ENCODE measurements around the gene ATP5PD.
"Not testable (repeated sequence)": the region's sequence is repeated elsewhere in the genome, so short reads cannot be mapped to it uniquely, and the experiment has no call there.

Gene ATP5PD

DNA sequence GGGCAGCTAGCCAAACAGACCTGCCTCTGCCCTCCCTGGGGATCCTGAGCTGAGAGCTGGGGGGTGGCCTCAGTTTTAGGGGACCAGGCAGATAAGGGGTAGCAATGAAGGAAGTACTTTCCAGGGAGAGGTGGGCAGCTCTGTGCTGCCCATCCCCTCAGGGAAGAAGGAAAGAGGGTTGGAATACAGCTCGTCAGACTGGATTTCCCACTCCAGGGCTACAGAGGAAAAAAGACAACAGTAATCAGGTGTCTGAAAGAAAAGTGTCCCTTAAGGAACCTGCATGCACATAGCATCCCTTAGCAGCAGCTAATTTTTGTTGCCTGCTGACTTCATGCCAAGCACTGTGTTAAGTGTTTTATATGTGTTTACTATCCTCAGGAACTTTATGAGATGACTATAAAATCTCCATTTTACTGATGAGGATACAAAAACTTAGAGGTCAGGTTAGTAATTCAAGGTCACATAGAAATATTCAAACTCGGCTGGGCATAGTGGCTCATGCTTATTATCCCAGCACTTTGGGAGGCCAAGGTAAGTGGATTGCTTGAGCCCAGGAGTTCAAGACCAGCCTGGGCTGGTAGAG is 37.5 kb downstream of the ATP5PD start:
- DNase-seq (ENCODE audit: insufficient read length, low spot score) (no peak), FAIRE-seq (no peak)
- no peak for TF ChIP-seq POLR2A (IDR thresholded peaks at IDR 0.05; ENCODE audit: low read depth, low read length)

DNA sequence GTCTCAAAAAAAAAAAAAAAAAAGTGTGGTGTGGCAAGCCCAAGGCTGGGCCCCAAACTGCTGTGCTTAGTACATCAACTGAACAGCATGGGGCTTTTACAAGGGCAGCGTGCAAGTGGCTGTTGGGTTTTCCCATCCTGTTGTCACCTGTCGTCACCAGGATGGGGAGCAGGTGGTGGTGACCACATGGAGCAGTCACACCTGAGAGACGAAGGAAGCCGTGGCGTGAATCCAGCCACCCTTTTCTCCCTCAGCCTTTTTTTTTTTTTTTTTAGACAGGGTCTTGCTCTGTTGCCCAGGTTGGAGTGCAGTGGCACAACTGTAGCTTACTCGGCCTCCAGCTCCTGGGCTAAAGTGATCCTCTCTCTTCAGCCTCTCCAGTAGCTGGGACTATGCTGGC is 38.4 kb downstream of the ATP5PD start:
- no peak for DNase-seq (ENCODE audit: insufficient read length, low spot score)
- no peak for TF ChIP-seq POLR2A (IDR thresholded peaks at IDR 0.05; ENCODE audit: low read depth, low read length)
- no peak for FAIRE-seq

DNA sequence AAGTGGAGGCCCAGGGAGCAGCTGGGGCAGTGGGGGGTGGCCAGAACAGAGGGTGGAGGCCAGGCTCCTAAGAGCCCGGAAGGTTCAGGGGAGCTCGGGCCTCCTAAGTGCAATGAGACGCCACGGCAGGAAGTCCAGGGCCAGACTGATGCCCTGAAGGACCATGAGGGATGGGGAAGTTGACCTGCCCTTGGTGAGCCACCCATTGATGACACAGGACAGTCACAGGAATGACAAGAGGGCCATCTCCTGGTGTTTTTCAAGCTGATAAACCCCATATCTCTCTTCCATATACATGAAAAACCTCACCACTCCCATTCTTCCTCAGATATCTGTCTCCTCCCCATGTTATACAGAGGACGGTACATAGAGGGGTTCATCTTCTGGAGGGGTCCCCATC is 40.1 kb downstream of the ATP5PD start:
- FAIRE-seq (no peak), DNase-seq (ENCODE audit: insufficient read length, low spot score) (no peak)
- TF ChIP-seq POLR2A (IDR thresholded peaks at IDR 0.05; ENCODE audit: low read depth, low read length): no peak

DNA sequence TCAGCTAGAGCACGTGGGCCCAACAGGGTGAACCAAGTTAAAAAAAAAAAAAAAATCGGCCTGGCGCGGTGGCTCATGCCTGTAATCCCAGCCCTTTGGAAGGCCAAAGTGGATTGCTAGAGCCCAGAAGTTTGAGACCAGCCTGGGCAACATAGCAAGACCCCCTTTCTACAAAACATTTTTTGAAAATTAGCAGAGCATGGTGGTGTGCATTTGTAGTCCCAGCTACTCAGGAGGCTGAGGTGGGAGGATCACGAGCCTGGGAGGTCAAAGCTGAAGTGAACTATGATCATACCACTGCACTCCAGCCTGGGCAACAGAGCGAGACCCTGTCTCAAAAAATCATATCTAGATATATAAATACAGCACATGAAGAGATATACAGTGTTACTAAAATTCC is 40.7 kb downstream of the ATP5PD start:
- FAIRE-seq; DNase-seq (ENCODE audit: insufficient read length, low spot score): not testable (repeated sequence)

DNA sequence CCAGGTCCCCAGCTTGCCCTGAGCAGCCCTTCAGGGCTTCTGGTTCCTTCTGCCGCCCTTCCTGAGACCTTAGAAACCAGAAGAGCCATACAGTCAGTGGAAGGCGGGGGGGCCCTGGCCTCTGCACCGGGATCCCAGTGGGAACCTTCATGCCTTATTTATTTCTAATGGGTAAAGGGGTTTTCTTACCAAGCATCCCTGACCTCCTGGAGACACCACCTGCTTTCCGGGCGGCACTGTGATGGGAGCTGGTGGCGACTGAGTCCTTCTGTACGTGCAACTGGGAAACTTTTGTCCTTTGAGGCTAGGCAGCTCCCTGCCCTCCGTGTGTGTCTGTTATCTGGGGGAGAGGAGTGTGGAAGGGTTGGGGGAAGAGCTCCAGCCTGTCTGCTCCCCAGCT is 41.5 kb downstream of the ATP5PD start:
- DNase-seq (ENCODE audit: insufficient read length, low spot score): no peak
- FAIRE-seq: no peak
- TF ChIP-seq POLR2A (IDR thresholded peaks at IDR 0.05; ENCODE audit: low read depth, low read length): no peak

DNA sequence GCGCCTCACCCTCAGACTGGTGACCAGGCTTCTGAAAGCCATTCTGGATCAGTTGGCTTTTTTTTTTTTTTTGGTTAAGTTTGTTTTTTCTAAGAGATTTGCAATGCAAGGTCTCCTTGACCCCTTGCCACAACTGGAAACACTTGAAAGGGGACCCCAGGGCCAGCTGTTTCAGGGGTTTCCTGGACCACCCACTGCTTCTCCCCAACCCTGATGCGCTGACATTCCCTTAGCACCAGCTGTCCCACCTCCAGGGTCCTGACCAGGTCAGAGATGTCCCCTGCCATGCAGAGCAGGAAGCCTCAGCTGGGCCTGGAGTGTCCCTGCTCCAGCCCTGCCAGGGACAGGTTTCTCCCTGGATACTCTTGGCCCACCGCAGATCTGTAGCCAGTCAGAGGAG is 42.4 kb downstream of the ATP5PD start:
- FAIRE-seq: no peak
- no peak for TF ChIP-seq POLR2A (IDR thresholded peaks at IDR 0.05; ENCODE audit: low read depth, low read length)
- DNase-seq (ENCODE audit: insufficient read length, low spot score): no peak

DNA sequence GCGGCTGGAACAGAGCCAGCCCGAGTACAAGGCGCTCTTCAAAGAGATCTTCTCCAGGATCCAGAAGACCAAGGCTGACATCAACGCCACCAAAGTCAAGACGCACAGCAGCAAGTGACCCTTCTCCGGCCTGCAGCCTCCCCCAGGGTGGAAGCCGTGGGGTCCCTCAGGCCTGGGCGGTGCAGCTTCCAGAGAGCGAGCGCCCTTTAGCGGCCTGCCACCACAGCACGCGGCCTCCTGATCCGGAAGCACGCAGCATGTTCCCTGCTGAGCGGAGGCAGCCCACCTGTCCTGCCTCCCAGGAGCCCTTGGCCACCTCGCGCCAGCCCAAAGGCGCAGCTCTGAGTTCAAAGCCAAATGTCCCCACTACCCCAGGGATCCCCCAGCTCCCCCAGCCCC is 42.8 kb downstream of the ATP5PD start:
- FAIRE-seq (no peak), DNase-seq (ENCODE audit: insufficient read length, low spot score) (no peak)
- no peak for TF ChIP-seq POLR2A (IDR thresholded peaks at IDR 0.05; ENCODE audit: low read depth, low read length)

DNA sequence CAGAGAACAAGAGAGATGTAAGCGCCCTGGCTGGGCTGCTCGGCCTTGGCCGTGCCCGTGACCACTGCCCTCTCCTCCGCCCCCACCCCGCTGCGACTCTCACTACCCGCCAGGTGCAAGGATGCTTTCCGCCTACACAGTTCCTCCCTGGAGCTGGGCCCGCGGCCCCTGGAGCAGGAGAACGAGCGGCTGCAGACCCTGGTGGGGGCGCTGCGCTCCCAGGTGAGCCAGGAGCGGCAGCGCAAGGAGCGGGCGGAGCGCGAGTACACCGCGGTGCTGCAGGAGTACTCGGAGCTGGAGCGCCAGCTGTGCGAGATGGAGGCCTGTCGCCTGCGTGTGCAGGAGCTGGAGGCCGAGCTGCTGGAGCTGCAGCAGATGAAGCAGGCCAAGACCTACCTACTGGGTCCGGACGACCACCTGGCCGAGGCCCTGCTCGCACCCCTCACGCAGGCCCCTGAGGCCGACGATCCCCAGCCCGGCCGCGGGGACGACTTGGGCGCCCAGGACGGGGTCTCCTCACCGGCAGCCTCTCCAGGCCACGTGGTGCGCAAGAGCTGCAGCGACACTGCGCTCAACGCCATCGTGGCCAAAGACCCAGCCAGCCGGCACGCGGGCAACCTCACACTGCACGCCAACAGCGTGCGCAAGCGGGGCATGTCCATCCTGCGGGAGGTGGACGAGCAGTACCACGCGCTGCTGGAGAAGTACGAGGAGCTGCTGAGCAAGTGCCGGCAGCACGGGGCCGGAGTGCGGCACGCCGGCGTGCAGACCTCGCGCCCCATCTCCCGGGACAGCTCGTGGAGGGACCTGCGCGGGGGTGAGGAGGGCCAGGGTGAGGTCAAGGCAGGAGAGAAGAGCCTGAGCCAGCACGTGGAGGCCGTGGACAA is 43.5 kb downstream of the ATP5PD start:
- no peak for TF ChIP-seq POLR2A (IDR thresholded peaks at IDR 0.05; ENCODE audit: low read depth, low read length)
- no peak for DNase-seq (ENCODE audit: insufficient read length, low spot score)
- FAIRE-seq: no peak

DNA sequence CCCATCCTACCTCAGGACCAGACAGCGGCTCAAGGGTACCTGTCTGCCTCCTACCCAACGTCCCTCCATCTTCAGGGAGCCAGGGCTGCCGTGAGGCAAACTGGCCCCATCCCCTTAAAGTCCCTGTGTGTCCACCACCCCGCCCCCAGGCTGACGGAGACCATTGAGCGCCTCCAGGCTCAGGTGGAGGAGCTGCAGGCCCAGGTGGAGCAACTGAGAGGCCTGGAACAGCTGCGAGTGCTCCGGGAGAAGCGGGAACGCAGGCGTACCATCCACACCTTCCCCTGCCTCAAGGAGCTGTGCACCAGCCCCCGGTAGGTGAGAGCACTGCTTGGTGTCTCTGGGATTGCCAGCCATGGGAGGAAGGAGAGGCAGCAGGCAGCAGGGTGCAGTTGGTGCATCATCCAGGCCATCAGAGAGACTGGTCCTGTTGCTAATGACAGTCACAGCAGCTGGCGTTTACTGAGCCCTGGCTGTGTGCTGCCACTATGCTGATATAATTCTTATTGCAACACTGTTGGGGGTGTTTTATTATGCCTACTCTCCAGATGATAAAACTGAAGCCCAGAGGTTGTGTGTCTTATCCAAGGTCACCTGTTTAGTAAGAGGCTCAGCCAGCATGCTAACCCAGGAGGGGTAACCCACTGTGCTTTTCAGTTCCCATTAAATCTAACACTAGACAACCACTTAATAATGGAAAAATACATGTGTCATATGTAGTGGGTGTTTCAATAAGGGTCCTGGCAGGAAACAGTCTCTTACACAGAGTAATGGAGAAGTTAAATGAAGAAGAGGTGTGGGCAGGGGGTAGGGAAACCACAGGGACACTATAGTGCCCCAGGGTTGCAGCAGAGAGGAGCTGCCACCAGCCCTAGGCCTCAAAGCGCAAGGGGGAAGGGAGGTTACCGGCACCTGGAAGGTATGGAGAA is 44.6 kb downstream of the ATP5PD start:
- FAIRE-seq (no peak), DNase-seq (ENCODE audit: insufficient read length, low spot score) (no peak)
- TF ChIP-seq POLR2A (IDR thresholded peaks at IDR 0.05; ENCODE audit: low read depth, low read length): no peak

DNA sequence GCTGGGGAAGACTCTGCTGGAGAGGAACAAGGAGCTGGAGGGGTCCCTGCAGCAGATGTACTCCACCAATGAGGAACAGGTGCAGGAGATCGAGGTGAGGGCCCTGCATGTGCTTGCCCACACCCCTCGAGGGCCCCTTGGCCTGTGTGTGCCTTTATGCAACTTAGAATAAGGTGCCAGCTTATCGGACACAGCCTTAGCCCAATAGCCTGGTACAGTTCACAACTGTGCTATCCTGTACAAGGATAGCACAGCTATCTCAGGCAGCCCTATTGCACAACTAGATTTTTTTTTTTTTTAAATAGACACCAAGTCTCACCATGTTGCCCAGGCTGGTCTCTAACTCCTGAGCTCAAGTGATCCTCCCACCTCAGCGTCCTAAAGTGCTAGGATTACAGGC is 47.2 kb downstream of the ATP5PD start:
- DNase-seq (ENCODE audit: insufficient read length, low spot score): no peak
- no peak for TF ChIP-seq POLR2A (IDR thresholded peaks at IDR 0.05; ENCODE audit: low read depth, low read length)
- no peak for FAIRE-seq

DNA sequence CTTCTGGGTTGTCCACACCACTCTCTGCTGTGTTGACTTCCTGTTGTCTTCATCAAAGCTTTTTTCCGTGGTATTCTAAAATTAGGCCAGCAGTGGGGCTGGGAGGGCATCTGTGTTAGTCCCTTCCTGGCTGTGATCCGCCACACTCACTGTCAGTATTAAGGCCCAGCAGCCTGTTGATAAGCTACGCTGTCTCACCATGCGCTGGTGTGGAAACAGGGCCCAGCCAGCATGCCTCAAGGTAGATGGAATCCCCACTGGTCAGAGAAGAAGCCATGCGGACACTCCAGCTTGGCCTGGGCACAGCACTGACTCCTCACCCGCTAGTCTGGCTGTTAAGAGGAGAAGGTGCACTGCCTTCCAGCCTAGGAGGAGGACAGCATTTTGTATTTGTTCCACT is 48.0 kb downstream of the ATP5PD start:
- no peak for TF ChIP-seq POLR2A (IDR thresholded peaks at IDR 0.05; ENCODE audit: low read depth, low read length)
- DNase-seq (ENCODE audit: insufficient read length, low spot score) (no peak), FAIRE-seq (no peak)

DNA sequence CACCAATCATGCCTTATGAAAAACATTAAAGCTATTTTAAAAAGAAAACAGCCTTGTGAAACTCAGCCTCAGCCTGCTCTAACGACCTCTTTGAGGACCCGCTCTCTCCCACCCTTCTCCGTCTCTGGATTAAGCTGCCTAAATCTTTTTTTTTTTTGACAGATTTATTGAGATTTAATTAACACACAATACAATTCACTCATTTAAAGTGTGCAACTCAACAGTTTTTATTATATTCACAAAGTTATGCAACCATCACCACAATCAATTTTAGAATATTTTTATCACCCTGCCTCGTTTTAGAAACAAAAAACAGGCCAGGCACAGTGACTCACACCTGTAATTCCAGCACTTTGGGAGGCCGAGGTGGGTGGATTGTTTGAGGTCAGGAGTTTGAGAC is 50.9 kb downstream of the ATP5PD start:
- FAIRE-seq: no peak
- DNase-seq (ENCODE audit: insufficient read length, low spot score): no peak
- TF ChIP-seq POLR2A (IDR thresholded peaks at IDR 0.05; ENCODE audit: low read depth, low read length): no peak

DNA sequence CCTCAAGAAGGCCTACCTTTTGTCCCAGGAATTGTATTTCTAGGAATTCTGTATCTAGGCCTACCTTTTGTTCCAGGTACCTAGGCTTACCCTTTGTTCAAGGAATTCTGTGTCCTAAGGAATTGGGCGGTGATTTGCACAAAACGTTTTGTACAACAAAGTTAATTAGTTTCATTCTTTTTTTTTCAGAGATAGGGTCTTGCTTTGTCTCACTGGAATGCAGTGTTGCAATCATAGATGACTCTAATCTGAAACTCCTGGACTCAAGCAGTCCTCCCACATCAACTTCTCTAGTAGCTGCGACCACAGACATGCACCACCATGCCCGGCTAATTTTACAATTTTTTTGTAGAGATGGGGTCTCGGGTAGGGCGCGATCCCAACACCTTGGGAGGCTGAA is 52.3 kb downstream of the ATP5PD start:
- TF ChIP-seq POLR2A (IDR thresholded peaks at IDR 0.05; ENCODE audit: low read depth, low read length): no peak
- no peak for DNase-seq (ENCODE audit: insufficient read length, low spot score)
- no peak for FAIRE-seq

DNA sequence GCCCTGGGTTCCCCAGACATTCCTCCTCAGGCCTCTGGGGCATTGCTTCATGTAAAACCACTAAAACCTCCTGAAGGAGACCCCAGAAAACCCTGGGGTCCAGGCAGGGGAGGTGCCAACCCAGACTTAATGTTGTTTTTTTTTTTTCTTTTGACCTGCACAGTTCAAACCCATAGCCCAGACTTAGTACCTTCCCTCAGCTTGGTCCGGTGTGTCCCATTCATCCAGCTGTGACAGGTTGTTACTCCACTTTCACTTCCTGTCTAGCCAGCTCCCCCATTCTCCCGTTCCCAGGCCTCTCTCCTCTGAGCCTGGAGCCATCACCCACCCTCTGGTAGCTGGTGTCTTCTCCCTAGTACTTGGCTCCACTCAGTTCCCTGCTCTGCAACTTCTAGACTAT is 54.5 kb downstream of the ATP5PD start:
- FAIRE-seq: no peak
- no peak for DNase-seq (ENCODE audit: insufficient read length, low spot score)
- TF ChIP-seq POLR2A (IDR thresholded peaks at IDR 0.05; ENCODE audit: low read depth, low read length): no peak
